Activated naive CD4-positive, alpha-beta T cell treated with anti-CD3 and anti-CD28 coated beads, Interleukin-2, amount 50 U/mL, for 24 hours (primary cell): Measurements from ENCODE around the gene SCT.
"Not testable (repeated sequence)": the region's sequence is repeated elsewhere in the genome, so short reads cannot be mapped to it uniquely, and the experiment has no call there.

ENCODE experiments used
- H3K27ac Mint-ChIP-seq: one replicate; pipeline ENCODE4 v1.8.0; 2021; ENCODE audit warnings: mild to moderate bottlenecking, mixed read lengths
- H3K27me3 Mint-ChIP-seq: one replicate; pipeline ENCODE4 v1.8.0; 2021; ENCODE audit warnings: mixed read lengths
- H3K36me3 Mint-ChIP-seq: one replicate; pipeline ENCODE4 v1.8.0; 2021; ENCODE audit warnings: mixed read lengths
- H3K4me1 Mint-ChIP-seq: one replicate; pipeline ENCODE4 v1.8.0; 2021; ENCODE audit warnings: mixed read lengths
- H3K4me3 Mint-ChIP-seq: one replicate; pipeline ENCODE4 v1.8.0; 2021; ENCODE audit warnings: mild to moderate bottlenecking, mixed read lengths
- H3K9me3 Mint-ChIP-seq: one replicate; pipeline ENCODE4 v1.8.0; 2021; ENCODE audit warnings: mixed read lengths

Gene SCT

GRCh38 chr11:653837-654236 lies 26.9 kb upstream of the SCT start:
- Mint-ChIP-seq H3K27ac (no peak overlapping the region), H3K4me1 (no peaks in the 10 kb centered on the region), H3K27me3 (no peaks in the 10 kb centered on the region), H3K4me3 (no peak overlapping the region), H3K36me3 (peaks cover 6% of the 10 kb centered on the region), H3K9me3 (no peaks in the 10 kb centered on the region)

GRCh38 chr11:653136-653535 lies 26.2 kb upstream of the SCT start:
- not testable (repeated sequence) for H3K27ac Mint-ChIP-seq, H3K9me3 Mint-ChIP-seq, H3K4me1 Mint-ChIP-seq, H3K36me3 Mint-ChIP-seq, H3K4me3 Mint-ChIP-seq, H3K27me3 Mint-ChIP-seq

GRCh38 chr11:650482-650881 lies 23.5 kb upstream of the SCT start:
- peaks cover 6% of the 10 kb centered on the region for H3K36me3 Mint-ChIP-seq
- no peaks in the 10 kb centered on the region for H3K27me3 Mint-ChIP-seq
- H3K4me1 Mint-ChIP-seq, result no peaks in the 10 kb centered on the region
- H3K27ac Mint-ChIP-seq, result no peak overlapping the region
- no peak overlapping the region for H3K4me3 Mint-ChIP-seq
- no peaks in the 10 kb centered on the region for H3K9me3 Mint-ChIP-seq

- not testable (repeated sequence) for H3K4me1 Mint-ChIP-seq, H3K27ac Mint-ChIP-seq, H3K4me3 Mint-ChIP-seq, H3K36me3 Mint-ChIP-seq, H3K9me3 Mint-ChIP-seq, H3K27me3 Mint-ChIP-seq
These were observed 20.7 kb upstream of the SCT start for GRCh38 chr11:647672-648158.

GRCh38 chr11:646214-646613 lies 19.2 kb upstream of the SCT start:
- H3K27me3 Mint-ChIP-seq, result no peaks in the 10 kb centered on the region
- H3K4me3 Mint-ChIP-seq, result no peak overlapping the region
- H3K9me3 Mint-ChIP-seq, result no peaks in the 10 kb centered on the region
- H3K36me3 Mint-ChIP-seq, result no peaks in the 10 kb centered on the region
- no peak overlapping the region for H3K27ac Mint-ChIP-seq
- no peaks in the 10 kb centered on the region for H3K4me1 Mint-ChIP-seq

GRCh38 chr11:645536-645935 lies 18.6 kb upstream of the SCT start:
- no peaks in the 10 kb centered on the region for H3K27me3 Mint-ChIP-seq
- no peaks in the 10 kb centered on the region for H3K4me1 Mint-ChIP-seq
- H3K4me3 Mint-ChIP-seq, result no peak overlapping the region
- no peaks in the 10 kb centered on the region for H3K9me3 Mint-ChIP-seq
- H3K36me3 Mint-ChIP-seq, result no peaks in the 10 kb centered on the region
- H3K27ac Mint-ChIP-seq, result no peak overlapping the region

- Mint-ChIP-seq H3K27me3 (no peaks in the 10 kb centered on the region), H3K27ac (no peak overlapping the region), H3K4me3 (no peak overlapping the region), H3K4me1 (no peaks in the 10 kb centered on the region), H3K9me3 (no peaks in the 10 kb centered on the region), H3K36me3 (no peaks in the 10 kb centered on the region)
These were observed 17.1 kb upstream of the SCT start for GRCh38 chr11:643849-644738.

- Mint-ChIP-seq H3K9me3 (no peaks in the 10 kb centered on the region), H3K27ac (no peak overlapping the region), H3K4me3 (no peak overlapping the region), H3K4me1 (peaks cover 5% of the 10 kb centered on the region), H3K27me3 (peaks cover 4% of the 10 kb centered on the region), H3K36me3 (no peaks in the 10 kb centered on the region)
These were observed 16.4 kb upstream of the SCT start for GRCh38 chr11:643366-643765.

- Mint-ChIP-seq H3K27ac (no peak overlapping the region), H3K9me3 (no peaks in the 10 kb centered on the region), H3K4me1 (peaks cover 9% of the 10 kb centered on the region), H3K36me3 (no peaks in the 10 kb centered on the region), H3K4me3 (no peak overlapping the region), H3K27me3 (peaks cover 9% of the 10 kb centered on the region)
These were observed 14.9 kb upstream of the SCT start for GRCh38 chr11:641806-642370.

GRCh38 chr11:640021-640706 lies 13.2 kb upstream of the SCT start:
- Mint-ChIP-seq H3K4me3 (peak overlapping the region; percentile 73), H3K4me1 (peaks cover 9% of the 10 kb centered on the region), H3K9me3 (no peaks in the 10 kb centered on the region), H3K27me3 (peaks cover 14% of the 10 kb centered on the region), H3K27ac (peak overlapping the region; percentile 83), H3K36me3 (no peaks in the 10 kb centered on the region)

- Mint-ChIP-seq H3K36me3 (no peaks in the 10 kb centered on the region), H3K4me3 (peak overlapping the region; percentile 39), H3K9me3 (no peaks in the 10 kb centered on the region), H3K27ac (no peak overlapping the region), H3K4me1 (peaks cover 9% of the 10 kb centered on the region), H3K27me3 (peaks cover 14% of the 10 kb centered on the region)
These were observed 12.5 kb upstream of the SCT start for GRCh38 chr11:639332-639955.

- no peak overlapping the region for H3K27ac Mint-ChIP-seq
- peak overlapping the region; percentile 33 for H3K4me3 Mint-ChIP-seq
- no peaks in the 10 kb centered on the region for H3K36me3 Mint-ChIP-seq
- H3K27me3 Mint-ChIP-seq, result peaks cover 14% of the 10 kb centered on the region
- no peaks in the 10 kb centered on the region for H3K9me3 Mint-ChIP-seq
- peaks cover 9% of the 10 kb centered on the region for H3K4me1 Mint-ChIP-seq
These were observed 11.8 kb upstream of the SCT start for GRCh38 chr11:638631-639331.

GRCh38 chr11:637593-638521 lies 10.9 kb upstream of the SCT start:
- H3K4me3 Mint-ChIP-seq, result peak overlapping the region; percentile 61
- no peaks in the 10 kb centered on the region for H3K9me3 Mint-ChIP-seq
- no peaks in the 10 kb centered on the region for H3K36me3 Mint-ChIP-seq
- no peak overlapping the region for H3K27ac Mint-ChIP-seq
- H3K4me1 Mint-ChIP-seq, result peaks cover 9% of the 10 kb centered on the region
- H3K27me3 Mint-ChIP-seq, result peaks cover 14% of the 10 kb centered on the region

- Mint-ChIP-seq H3K9me3 (no peaks in the 10 kb centered on the region), H3K4me1 (peaks cover 9% of the 10 kb centered on the region), H3K27me3 (peaks cover 14% of the 10 kb centered on the region), H3K27ac (no peak overlapping the region), H3K36me3 (no peaks in the 10 kb centered on the region), H3K4me3 (peak overlapping the region; percentile 61)
These were observed 10.3 kb upstream of the SCT start for GRCh38 chr11:637333-637592.
